PC-3 (cell line): ENCODE results near the gene RASD2. TPM values are rescaled to one million over a fixed set of nuclear protein-coding genes. Genes with fewer than 3 reads are reported as not detected.

Experiments used
- ATAC-seq: fragments of 200-7000 bp; cut with Tn5 transposase; 2 replicates; pipeline ENCODE4 v1.9.1; 2020; ENCODE audit warnings: mild to moderate bottlenecking, moderate library complexity
- BruUV-seq: library from RNA; stranded (reverse); fragments of 400-500 nt; replicated peaks from 2 replicates; lab custom pipeline; 2021; lab: Mats Ljungman, UMichigan
- CTCF ChIA-PET: fragments of 300-600 bp; sonication (Branson Sonifier 250); formaldehyde crosslinking; loops from one replicate; lab custom pipeline; 2022; ENCODE audit warnings: antibody characterized with exemption; lab: Charles Lee
- POLR2A ChIA-PET: fragments of 300-600 bp; sonication (Branson Sonifier 250); formaldehyde crosslinking; loops from one replicate; lab custom pipeline; 2022; ENCODE audit warnings: antibody characterized with exemption; ENCODE audit not compliant: unreplicated experiment; lab: Charles Lee
- DNase-seq: peaks from one replicate; pipeline ENCODE4 v3.0.0-alpha.2; 2015
- H2AFZ ChIP-seq: fragments of 300-600 bp; sonication (generic); 2 replicates; pipeline ENCODE4 v1.6.0; 2016; ENCODE audit warnings: antibody characterized with exemption, low read length
- H3F3A ChIP-seq: fragments of 300-600 bp; sonication (generic); one replicate; pipeline ENCODE4 v1.6.0; 2017; ENCODE audit warnings: antibody characterized with exemption, low read length, control low read depth, mild to moderate bottlenecking; ENCODE audit not compliant: unreplicated experiment
- H3K27ac ChIP-seq: fragments of 300-600 bp; sonication (generic); 2 replicates; pipeline ENCODE4 v1.5.1; 2016; ENCODE audit warnings: mild to moderate bottlenecking, low read length
- H3K27me3 ChIP-seq: fragments of 300-600 bp; sonication (generic); 2 replicates; pipeline ENCODE4 v1.6.1; 2016; ENCODE audit warnings: low read length, mixed read lengths
- H3K36me3 ChIP-seq: fragments of 300-600 bp; sonication (generic); 2 replicates; pipeline ENCODE4 v1.6.1; 2016; ENCODE audit warnings: low read depth, mixed run types, low read length, mixed read lengths
- H3K4me1 ChIP-seq: fragments of 300-600 bp; sonication (generic); 2 replicates; pipeline ENCODE4 v1.5.1; 2016; ENCODE audit warnings: low read length; ENCODE audit not compliant: insufficient read depth
- H3K4me2 ChIP-seq: fragments of 300-600 bp; sonication (generic); 2 replicates; pipeline ENCODE4 v1.6.0; 2016; ENCODE audit warnings: low read length
- H3K4me3 ChIP-seq: fragments of 300-600 bp; sonication (generic); 2 replicates; pipeline ENCODE4 v1.5.1; 2016; ENCODE audit warnings: mild to moderate bottlenecking, low read length, mixed read lengths
- H3K79me2 ChIP-seq: fragments of 300-600 bp; sonication (generic); 2 replicates; pipeline ENCODE4 v1.6.1; 2017; ENCODE audit warnings: low read length, mixed read lengths
- H3K9ac ChIP-seq: fragments of 300-600 bp; sonication (generic); 2 replicates; pipeline ENCODE4 v1.6.0; 2016; ENCODE audit warnings: mild to moderate bottlenecking, low read length
- H3K9me2 ChIP-seq: fragments of 300-600 bp; sonication (generic); replicated peaks from 2 replicates; pipeline ENCODE4 v1.6.1; 2016; ENCODE audit warnings: mixed run types, low read length, mixed read lengths
- H3K9me3 ChIP-seq: fragments of 300-600 bp; sonication (generic); 2 replicates; pipeline ENCODE4 v1.6.1; 2016; ENCODE audit warnings: low read length, mixed read lengths
- H4K20me1 ChIP-seq: fragments of 300-600 bp; sonication (generic); 2 replicates; pipeline ENCODE4 v1.6.1; 2016; ENCODE audit warnings: low read length, mixed read lengths
- CTCF ChIP-seq: fragments of 300-600 bp; sonication (generic); conservative IDR thresholded peaks from 2 replicates; pipeline ENCODE4 v1.5.1; 2017; ENCODE audit warnings: antibody characterized with exemption, low read depth, mild to moderate bottlenecking, low read length
- EZH2 ChIP-seq: fragments of 300-600 bp; sonication (generic); IDR thresholded peaks from one replicate; pipeline ENCODE4 v1.6.1; 2017; ENCODE audit warnings: antibody characterized with exemption, mild to moderate bottlenecking, low read length; ENCODE audit not compliant: unreplicated experiment
- EZH2phosphoT487 ChIP-seq: fragments of 300-600 bp; sonication (generic); IDR thresholded peaks from 2 replicates; pipeline ENCODE4 v1.6.1; 2018; ENCODE audit warnings: mild to moderate bottlenecking, antibody characterized with exemption, low read length, borderline replicate concordance
- intact Hi-C: fragments of 100-400 bp; cut with micrococcal nuclease; formaldehyde crosslinking; loops from 2 replicates; pipeline ENCODE4 v1.9.0; 2023
- total RNA-seq: library from RNA; depleted of rRNA; stranded (reverse); fragments of >200 nt; gene quantifications from 2 replicates; pipeline ENCODE4 v1.2.3, GENCODE V29; 2014

RASD2 gene
- total RNA-seq, 1 experiment from 2014 or later = 0.07 TPM

GRCh38 chr22:35586771-35587170, 46.1 kb downstream of the RASD2 start:
- BruUV-seq = no TSS peak
- Histone ChIP-seq H3K27me3 (no peaks in the 10 kb centered on the region), H3K27ac (peak overlapping the region; percentile 70), H3K4me2 (peak overlapping the region; percentile 48; the same call in 1 of the 2 replicates), H3K9me3 (no peaks in the 10 kb centered on the region), H2AFZ (no peak overlapping the region), H3K4me1 (peaks cover 42% of the 10 kb centered on the region), H3K79me2 (no peaks in the 10 kb centered on the region), H3F3A (no peaks in the 10 kb centered on the region), H3K9me2 (no peaks in the 10 kb centered on the region), H3K4me3 (no peak overlapping the region), H4K20me1 (no peaks in the 10 kb centered on the region), H3K9ac (no peak overlapping the region), H3K36me3 (no peaks in the 10 kb centered on the region; the same call in 1 of the 2 replicates)
- no peak for DNase-seq
- ATAC-seq = no peak
- TF ChIP-seq EZH2 (no peak), CTCF (no peak), EZH2phosphoT487 (no peak)
- ChIA-PET CTCF (no interaction called here), POLR2A (no interaction called here)
- intact Hi-C loops = no loop called here

GRCh38 chr22:35587447-35587870, 46.8 kb downstream of the RASD2 start:
- ATAC-seq = no peak
- Histone ChIP-seq H3K9me2 (no peaks in the 10 kb centered on the region), H4K20me1 (no peaks in the 10 kb centered on the region), H3K9ac (no peak overlapping the region), H3K79me2 (no peaks in the 10 kb centered on the region), H3K4me2 (peak overlapping the region; percentile 48), H3K4me3 (no peak overlapping the region), H3K4me1 (peaks cover 42% of the 10 kb centered on the region), H2AFZ (no peak overlapping the region), H3K27me3 (no peaks in the 10 kb centered on the region), H3K27ac (peak overlapping the region; percentile 70), H3K9me3 (no peaks in the 10 kb centered on the region), H3K36me3 (no peaks in the 10 kb centered on the region; the same call in 1 of the 2 replicates), H3F3A (no peaks in the 10 kb centered on the region)
- TF ChIP-seq EZH2phosphoT487 = no peak
- intact Hi-C loops = no loop called here
- POLR2A ChIA-PET = no interaction called here
- peak; percentile 71 for DNase-seq
- BruUV-seq = no TSS peak
- CTCF ChIA-PET = no interaction called here

- H3K4me3 ChIP-seq = no peak overlapping the region
- H3K9me2 ChIP-seq = no peaks in the 10 kb centered on the region
- H3K4me2 ChIP-seq = peak overlapping the region; percentile 48
- no peak overlapping the region for H2AFZ ChIP-seq
- TF ChIP-seq EZH2 (no peak), CTCF (no peak), EZH2phosphoT487 (no peak)
- no peaks in the 10 kb centered on the region for H3K27me3 ChIP-seq
- CTCF ChIA-PET = no interaction called here
- no peaks in the 10 kb centered on the region for H3F3A ChIP-seq
- peak overlapping the region; percentile 70 for H3K27ac ChIP-seq
- H3K36me3 ChIP-seq = no peaks in the 10 kb centered on the region; the same call in 1 of the 2 replicates
- no peak for ATAC-seq
- H3K79me2 ChIP-seq = no peaks in the 10 kb centered on the region
- BruUV-seq = no TSS peak
- POLR2A ChIA-PET = no interaction called here
- H3K9me3 ChIP-seq = no peaks in the 10 kb centered on the region
- peaks cover 45% of the 10 kb centered on the region for H3K4me1 ChIP-seq
- no peak for DNase-seq
- no peak overlapping the region for H3K9ac ChIP-seq
- no peaks in the 10 kb centered on the region for H4K20me1 ChIP-seq
- intact Hi-C loops = loop anchor here (2.0 kb wide), 1 partner anchor 35 kb away; no protein-coding TSS in a partner anchor
These were observed 47.3 kb downstream of the RASD2 start for GRCh38 chr22:35587896-35588295.
